Stimulated activated CD8-positive, alpha-beta memory T cell treated with anti-CD3 and anti-CD28 coated beads, Interleukin-12 subunit alpha, Interleukin-12 subunit beta, amount 100 ng/mL, for 24 hours (primary cell): ENCODE data around the gene NPHP4.

ENCODE experiments used
- DNase-seq: peaks from one replicate; pipeline ENCODE4 v3.0.0-alpha.2; 2020; ENCODE audit errors: extremely low read depth

NPHP4 gene

DNA sequence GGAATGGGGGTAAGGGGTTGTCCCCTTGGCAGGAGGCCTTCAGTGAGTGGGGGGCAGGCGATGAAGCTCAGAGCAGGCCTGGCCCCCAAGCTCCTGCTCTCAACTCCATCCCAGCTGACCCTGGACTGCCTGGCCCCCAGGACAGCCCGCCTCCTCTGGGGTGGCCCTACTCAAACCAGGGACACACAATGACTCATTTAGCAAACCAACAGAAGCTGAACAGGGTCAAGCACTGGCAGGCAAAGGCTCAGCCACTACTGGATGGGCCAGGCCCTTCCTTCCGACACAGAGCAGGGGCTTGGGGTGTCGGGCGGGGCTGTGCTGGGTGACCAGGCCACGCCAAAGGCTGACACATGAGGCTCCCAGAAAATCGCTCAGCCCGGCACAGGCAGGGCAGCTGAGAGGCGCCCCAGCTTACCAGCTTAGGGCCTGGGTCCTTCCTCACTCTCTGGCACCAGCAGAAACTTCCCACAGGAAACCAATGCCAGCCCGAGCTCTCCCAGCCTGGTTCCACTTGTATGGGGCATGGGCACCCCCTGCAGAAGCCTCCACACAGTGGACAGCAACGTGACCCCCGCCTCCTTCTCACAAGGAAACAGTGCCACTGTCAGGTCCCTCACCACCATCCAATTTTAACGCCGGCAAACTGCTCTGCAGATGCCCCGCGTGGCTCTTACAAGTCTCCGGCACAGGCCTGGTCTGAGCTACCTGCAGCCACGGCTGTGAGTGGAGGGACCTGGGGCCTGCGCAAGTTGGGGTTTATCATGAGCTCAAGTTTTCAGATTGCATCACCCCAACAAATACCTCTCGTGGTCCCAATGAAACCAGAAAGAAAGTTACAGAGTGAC lies 114.3 kb downstream of the NPHP4 start:
- DNase-seq: no peak

DNA sequence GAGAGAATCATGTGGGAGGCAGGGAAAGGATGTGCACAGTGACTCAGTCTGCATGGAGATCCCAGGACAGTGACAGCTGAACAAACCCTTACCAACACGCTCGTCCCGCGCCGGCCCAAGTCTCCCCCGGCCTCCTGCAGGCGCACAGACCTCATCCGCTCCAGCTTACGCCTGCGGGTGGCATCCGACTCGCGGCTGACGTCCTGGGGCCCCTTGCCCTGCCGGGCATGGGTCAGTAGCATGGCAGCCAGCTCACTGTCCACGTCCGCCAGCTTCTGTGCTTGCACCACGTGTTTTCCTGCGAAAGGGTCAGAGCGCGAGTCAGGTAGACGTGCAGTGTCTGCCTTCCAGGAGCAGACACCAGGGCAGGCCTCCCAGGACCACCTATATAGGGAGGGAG lies 115.2 kb downstream of the NPHP4 start:
- no peak for DNase-seq

- DNase-seq: no peak
Observed at GRCh38 chr1:5876094-5876650, 116.1 kb downstream of the NPHP4 start.

DNA sequence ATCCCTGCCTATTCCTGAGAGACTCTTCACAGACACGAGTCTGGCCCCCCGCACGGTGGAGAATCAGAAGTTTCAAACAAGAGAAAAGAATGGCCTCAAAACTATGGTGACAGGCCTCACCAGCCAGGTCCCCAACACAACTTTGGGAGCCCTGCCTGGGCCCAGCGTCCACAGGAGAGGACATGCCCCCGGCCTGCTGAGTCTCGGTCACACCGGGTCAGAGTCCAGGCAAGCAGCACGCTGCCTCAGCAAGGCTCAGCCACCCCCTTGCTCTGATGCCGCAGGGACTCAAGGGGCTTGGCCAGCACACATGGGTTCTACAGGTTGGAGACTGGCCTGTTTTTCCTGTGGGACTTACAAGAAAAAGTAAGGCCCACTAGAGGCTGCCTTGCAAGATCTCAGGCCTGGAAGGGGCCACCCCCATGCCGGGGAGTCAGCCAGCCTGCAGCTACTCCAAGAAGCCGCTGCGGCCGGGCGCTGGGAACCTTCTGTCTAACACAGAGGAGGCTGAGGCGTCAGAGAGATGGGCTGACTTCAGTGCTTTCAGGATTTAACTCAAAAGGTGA lies 116.8 kb downstream of the NPHP4 start:
- no peak for DNase-seq

- no peak for DNase-seq
Observed at GRCh38 chr1:5874416-5875110, 117.7 kb downstream of the NPHP4 start.

DNA sequence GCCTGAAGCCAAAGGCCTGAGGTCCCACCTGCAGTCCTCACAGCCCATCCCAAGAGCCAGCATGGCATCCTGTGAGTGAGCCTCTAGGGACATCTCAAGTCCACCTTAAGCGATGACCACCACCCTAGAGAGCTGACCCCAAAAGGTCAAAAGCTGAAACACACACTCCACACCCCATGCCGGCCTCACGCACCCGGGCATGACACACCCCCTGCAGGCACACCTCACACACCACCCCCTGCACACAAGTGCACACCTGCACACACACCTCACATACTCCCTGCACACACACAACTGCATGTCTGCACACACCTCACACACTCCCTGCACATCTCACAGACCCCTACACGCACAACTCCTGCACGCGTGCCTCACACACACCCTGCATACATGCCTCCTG lies 118.7 kb downstream of the NPHP4 start:
- DNase-seq: no peak

DNA sequence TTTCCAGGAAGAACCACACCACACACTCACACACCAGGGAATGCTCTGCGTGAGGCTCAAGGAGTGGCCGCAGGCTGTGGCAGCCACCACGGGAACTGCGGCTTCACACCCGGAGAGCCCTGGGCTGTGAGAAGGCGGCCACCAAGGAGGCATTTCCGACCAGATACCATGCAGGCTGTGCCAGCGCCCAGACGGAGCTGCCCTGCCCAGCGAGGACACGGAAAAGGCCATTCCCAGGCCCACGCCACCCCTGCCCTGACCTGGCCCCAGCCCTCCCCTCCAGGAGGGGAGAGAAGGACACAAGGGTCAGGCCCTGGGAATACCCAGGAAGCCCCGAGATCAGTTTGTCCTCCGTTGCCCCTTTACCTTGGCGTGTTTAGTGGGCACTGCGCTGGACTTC lies 119.3 kb downstream of the NPHP4 start:
- no peak for DNase-seq

GRCh38 chr1:5868931-5869500 lies 123.2 kb downstream of the NPHP4 start:
- DNase-seq: no peak

DNA sequence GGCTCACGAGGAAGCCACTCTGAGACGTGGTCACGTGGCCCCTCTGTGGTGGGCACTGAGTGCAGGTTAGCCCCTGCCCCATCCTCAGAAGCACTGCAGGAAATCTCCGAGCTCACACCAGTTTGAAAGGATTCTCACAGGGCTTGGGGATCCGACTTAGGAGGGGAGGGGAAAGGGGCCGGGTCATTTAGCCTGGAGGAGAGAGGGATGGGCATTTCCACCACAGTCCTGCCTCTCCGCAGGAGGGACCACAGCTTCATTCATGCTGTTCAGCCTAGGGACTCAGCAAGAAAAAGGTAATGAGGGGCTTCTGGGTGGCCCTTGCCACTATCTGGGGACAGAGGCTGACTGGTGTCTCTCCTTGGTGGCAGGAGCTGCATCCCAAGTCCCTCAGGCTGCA lies 126.5 kb downstream of the NPHP4 start:
- DNase-seq: no peak

DNA sequence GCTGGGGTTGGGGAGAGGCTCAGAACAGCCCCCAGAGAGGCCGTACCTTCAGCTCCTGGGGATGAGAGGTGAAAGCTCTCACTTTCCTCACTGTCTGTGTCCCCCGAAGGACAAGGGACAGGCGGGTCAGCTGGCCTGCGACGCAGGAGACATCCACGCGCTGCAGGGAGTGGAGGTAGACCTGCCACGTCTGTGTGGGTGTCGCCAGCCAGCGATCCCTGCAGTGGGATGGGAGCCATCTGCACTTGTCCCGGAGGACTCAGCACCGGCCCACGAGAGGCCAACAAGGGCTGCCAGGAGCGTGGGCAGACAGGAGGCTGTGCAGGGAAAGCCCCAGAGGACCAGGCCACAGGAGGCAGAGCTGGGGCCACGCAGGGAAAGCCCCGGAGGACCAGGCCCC lies 127.2 kb downstream of the NPHP4 start:
- no peak for DNase-seq

GRCh38 chr1:5864256-5864655 lies 128.0 kb downstream of the NPHP4 start:
- no peak for DNase-seq

DNA sequence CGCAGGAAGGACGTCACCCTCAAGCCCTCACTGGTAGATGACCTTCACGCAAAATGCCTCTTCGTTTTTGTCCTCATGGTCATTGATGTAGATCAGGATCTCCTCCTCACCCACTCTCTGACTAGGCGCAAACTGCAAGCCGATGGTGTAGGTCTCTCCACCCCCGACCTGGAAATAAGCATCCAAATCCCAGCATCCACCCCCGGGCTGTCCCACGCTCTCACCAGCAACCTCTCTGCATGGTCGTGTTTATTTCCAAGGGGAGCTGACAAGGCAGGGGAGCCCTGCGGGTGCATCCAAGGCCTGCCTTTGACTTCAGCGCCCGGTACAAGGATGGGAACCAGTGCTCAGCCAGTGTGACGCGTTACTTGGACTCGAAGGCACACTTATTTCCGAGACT lies 129.0 kb downstream of the NPHP4 start:
- no peak for DNase-seq

DNA sequence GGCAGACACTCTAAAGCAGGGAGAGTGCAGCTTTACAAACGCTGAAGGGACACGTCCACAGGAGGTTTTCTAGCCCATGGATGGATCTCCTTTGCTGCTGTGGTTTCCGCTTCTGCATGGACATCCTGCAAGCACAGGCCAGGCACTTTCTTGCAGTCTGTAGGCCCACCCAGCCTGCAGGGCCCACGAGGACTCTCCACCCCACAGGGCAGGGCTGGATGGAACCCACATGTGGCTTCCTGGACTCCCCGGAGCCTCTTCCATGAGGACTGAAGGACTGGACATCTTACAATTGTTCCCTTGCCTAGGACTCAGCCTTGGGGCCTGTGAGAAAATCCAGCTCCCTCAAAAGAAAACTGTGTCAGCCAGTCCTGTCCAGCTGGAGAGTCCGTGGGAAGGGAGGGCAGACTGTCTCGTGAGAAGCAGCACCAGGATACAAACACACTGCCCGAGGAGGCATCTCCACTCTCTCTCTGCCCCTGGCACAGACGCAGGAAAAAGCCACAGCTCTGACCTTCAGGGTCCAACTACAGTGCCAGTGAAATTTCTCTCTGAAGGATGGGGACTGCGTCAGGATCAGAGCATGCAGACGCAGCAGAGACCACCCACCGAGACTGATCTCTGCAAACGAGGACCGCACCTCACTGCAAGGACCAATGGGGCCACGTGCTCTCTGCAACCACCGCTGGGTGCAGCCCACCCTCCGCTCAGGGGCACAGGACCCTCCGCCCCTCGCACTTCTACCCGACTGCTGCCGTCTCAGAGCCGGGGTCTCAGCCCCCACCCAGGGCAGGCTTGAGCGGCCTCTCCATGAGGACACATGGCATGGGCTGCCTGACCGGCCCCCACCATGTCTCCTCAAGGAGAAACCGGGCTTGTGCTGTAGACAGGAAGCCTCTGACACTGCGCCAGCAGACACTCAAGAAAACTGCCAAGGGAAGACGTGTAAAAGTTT lies 130.1 kb downstream of the NPHP4 start:
- DNase-seq: no peak

DNA sequence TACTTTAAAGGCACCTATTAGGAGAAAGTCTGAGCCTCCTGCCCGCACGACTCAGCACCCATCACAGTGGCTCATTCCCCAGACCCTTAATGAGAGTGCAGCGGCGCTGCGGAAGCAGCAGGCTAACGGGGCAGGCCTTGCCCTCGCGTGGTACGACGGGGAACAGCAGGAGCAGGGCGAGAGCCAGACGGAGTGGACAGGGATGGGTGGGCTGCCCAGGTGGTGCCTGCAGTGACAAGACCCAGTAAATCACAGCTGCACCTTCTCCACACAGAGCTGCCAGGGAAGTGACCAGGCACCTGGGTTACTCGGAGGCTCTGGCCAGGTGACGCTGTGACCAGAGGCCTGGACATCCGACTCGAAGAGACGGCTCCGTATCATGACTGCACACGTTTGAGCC lies 131.9 kb downstream of the NPHP4 start:
- no peak for DNase-seq

DNA sequence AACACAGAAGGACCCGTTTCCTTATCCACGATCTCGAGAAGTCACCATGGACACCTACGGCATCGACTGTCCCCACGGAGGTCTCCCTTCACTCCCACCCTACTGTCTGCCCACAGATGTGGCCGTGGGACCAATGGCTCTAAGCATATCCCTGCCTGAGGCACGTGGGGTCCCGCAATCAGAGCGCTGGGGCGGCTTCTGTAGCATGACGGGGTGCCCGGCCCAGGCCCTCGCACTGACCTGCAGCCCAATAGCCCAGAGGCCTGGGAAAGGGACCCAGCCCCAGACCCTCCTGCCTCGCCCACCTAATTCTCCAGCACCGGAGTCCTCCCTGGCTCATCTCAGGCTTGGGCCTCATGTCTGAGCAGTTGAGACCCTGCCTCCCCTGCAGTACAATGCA lies 132.5 kb downstream of the NPHP4 start:
- no peak for DNase-seq

DNA sequence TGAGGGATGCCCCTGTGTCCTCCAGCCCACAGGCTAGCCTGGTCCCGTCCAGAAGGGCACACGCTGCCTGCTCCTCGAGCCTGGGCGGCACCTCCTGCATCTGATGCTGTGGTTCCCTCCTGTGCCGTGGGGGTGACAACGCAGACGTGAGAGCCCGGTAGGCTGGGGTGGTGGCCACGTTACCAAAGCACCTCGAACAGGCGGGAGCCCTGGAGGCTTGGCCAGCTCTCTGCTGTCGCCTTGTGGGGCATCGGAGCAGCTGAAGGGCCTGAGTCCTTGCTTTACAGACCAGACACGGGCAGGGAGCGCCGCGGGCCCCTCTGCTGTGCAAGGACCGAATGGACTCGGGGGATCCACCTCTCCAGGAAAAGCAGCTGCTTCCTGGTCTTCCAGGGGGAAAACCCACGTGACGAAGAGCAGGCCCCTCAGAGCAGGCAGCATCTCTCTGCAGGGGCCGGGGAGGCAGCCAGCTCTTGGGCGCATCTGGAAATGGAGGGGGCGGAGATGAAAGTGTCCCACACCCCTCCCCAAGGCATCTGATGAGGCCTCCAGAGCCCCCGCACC lies 133.3 kb downstream of the NPHP4 start:
- DNase-seq: no peak

- no peak for DNase-seq
Observed at GRCh38 chr1:5858246-5858645, 134.0 kb downstream of the NPHP4 start.

DNA sequence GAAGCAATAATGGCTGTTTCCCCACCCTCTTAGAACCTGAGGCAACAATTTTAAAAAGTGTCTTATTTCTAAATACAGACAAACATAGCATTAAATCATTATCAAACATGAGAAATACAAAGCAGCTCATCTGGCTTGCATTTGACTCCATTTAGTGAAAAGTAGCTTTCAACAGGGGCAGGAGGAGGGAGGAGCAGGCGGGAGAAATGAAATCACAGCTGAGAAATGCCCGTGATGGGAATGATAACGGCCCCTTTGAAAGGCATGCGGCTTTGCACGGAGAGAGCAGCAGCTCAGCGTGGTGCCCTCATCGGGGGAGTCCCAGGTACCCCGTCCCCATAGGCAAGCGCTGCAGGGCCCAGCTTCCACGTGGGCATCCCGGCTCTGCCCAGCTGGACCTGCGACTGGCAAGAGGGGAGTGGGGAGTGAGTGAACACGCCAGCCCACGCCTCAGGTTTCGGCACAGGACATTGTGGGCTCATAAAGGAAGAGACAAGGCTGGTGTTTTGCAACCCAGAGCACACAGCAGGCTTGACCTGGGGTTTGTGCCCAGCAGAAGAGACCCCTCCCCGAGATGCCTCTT lies 134.6 kb downstream of the NPHP4 start:
- DNase-seq: no peak

DNA sequence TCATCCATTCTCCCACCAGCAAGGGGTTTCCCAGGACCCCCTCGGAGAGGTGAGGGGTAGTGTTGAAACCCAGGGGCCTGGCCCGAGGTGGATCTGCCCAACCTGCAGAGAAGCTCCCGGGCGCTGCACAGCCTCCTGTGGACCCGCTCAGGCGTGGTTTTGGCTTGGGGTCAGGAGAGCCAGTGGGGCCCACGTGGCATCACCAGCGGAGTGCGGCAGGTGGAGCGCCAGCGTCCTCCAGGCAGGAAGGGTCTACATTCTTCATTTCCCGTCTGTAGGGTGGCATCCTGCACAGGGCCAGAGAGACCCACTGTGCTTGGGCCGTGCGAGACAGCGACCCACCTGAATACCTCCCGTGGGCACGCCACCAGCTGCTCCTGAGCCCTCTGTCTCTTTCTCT lies 135.2 kb downstream of the NPHP4 start:
- DNase-seq: no peak

GRCh38 chr1:5856246-5856815 lies 135.9 kb downstream of the NPHP4 start:
- no peak for DNase-seq
